Sciatic nerve (tissue), 2 donors: Measurements from ENCODE around the gene TNS1. TPM values are rescaled to one million over a fixed set of nuclear protein-coding genes. Genes with fewer than 3 reads are reported as not detected.

Experiments used
- ATAC-seq: fragments of 200-7000 bp; cut with Tn5 transposase; one replicate; pipeline ENCODE4 v1.9.1; 2020; ENCODE audit warnings: mild to moderate bottlenecking, moderate library complexity
- DNase-seq: peaks from one replicate; pipeline ENCODE4 v3.0.0-alpha.2; 2020; ENCODE audit warnings: low spot score
- intact Hi-C: fragments of 100-400 bp; cut with DNase I; formaldehyde crosslinking; loops from one replicate; pipeline ENCODE4 v1.14.2; 2022
- total RNA-seq: library from RNA; stranded (reverse); fragmentation: NEBNext Ultra II Directional; extraction: Animal tissue kit (Norgen Biotek cat#: 25700); gene quantifications from one replicate; pipeline ENCODE4 v1.2.1, GENCODE V29; 2021
- donor health status: DM: no; HTN: no; CAD: no.
- donor health status: DM: no; HTN: no; CAD: no.

TNS1 gene
- total RNA-seq, 1 donor from 2014 or later: 703 TPM

- ATAC-seq: no peak
- intact Hi-C loops: no loop called here
- no peak for DNase-seq
These were observed 196.4 kb downstream of the TNS1 start for GRCh38 chr2:217806482-217806765.

- intact Hi-C loops: no loop called here
- no peak for ATAC-seq
- DNase-seq: peak; percentile 58
These were observed 196.9 kb downstream of the TNS1 start for GRCh38 chr2:217805668-217806481.

GRCh38 chr2:217804791-217805667, 197.8 kb downstream of the TNS1 start:
- intact Hi-C loops: no loop called here
- peak; percentile 48 for DNase-seq
- peak; percentile 69 for ATAC-seq

- peak; percentile 6 for ATAC-seq
These were observed 198.5 kb downstream of the TNS1 start for GRCh38 chr2:217804338-217804737.

GRCh38 chr2:217803653-217803960, 199.2 kb downstream of the TNS1 start:
- intact Hi-C loops: no loop called here
- no peak for ATAC-seq
- no peak for DNase-seq

More at GRCh38 chr2:217804338-217804737, 198.5 kb downstream of the TNS1 start:
- peak; percentile 60 for DNase-seq
- intact Hi-C loops: no loop called here

GRCh38 chr2:217802876-217803652, 199.7 kb downstream of the TNS1 start:
- DNase-seq (peak; percentile 53), ATAC-seq (no peak)
- intact Hi-C loops: no loop called here

GRCh38 chr2:217802266-217802665, 200.5 kb downstream of the TNS1 start:
- ATAC-seq (no peak), DNase-seq (no peak)
- intact Hi-C loops: no loop called here

- intact Hi-C loops: no loop called here
- no peak for DNase-seq
These were observed 201.1 kb downstream of the TNS1 start for GRCh38 chr2:217801711-217802110.

GRCh38 chr2:217801115-217801531, 201.7 kb downstream of the TNS1 start:
- no peak for DNase-seq
- intact Hi-C loops: no loop called here
- peak; percentile 22 for ATAC-seq

More at GRCh38 chr2:217801711-217802110, 201.1 kb downstream of the TNS1 start:
- ATAC-seq: no peak

GRCh38 chr2:217800433-217801114, 202.2 kb downstream of the TNS1 start:
- no peak for DNase-seq
- intact Hi-C loops: no loop called here
- no peak for ATAC-seq

- DNase-seq: no peak
- intact Hi-C loops: no loop called here
- no peak for ATAC-seq
These were observed 203.0 kb downstream of the TNS1 start for GRCh38 chr2:217799563-217800432.

GRCh38 chr2:217798743-217799562, 203.8 kb downstream of the TNS1 start:
- ATAC-seq: peak; percentile 11
- DNase-seq: no peak
- intact Hi-C loops: no loop called here

- no peak for DNase-seq
- ATAC-seq: no peak
- intact Hi-C loops: no loop called here
These were observed 204.6 kb downstream of the TNS1 start for GRCh38 chr2:217798191-217798590.

- peak; percentile 14 for ATAC-seq
- intact Hi-C loops: no loop called here
These were observed 205.1 kb downstream of the TNS1 start for GRCh38 chr2:217797661-217798069.

GRCh38 chr2:217797165-217797564, 205.6 kb downstream of the TNS1 start:
- ATAC-seq (peak; percentile 4), DNase-seq (no peak)
- intact Hi-C loops: no loop called here

More at GRCh38 chr2:217797661-217798069, 205.1 kb downstream of the TNS1 start:
- no peak for DNase-seq

- intact Hi-C loops: no loop called here
- DNase-seq: no peak
- no peak for ATAC-seq
These were observed 206.9 kb downstream of the TNS1 start for GRCh38 chr2:217795706-217796465.

GRCh38 chr2:217795067-217795466, 207.7 kb downstream of the TNS1 start:
- intact Hi-C loops: no loop called here
- DNase-seq: no peak
- ATAC-seq: no peak
